Activated naive CD4-positive, alpha-beta T cell treated with anti-CD3 and anti-CD28 coated beads for 36 hours (primary cell): ENCODE measurements around the gene MPIG6B. TPM values are rescaled to one million over a fixed set of nuclear protein-coding genes. Genes with fewer than 3 reads are reported as not detected.

Experiments
- CTCF ChIA-PET: fragments of 350-600 bp; sonication (Branson Sonifier 250); formaldehyde crosslinking; loops from one replicate; lab custom pipeline; 2021; ENCODE audit warnings: antibody characterized with exemption; lab: Charles Lee
- DNase-seq: peaks from one replicate; pipeline ENCODE4 v3.0.0-alpha.2; 2020
- H3K27ac Mint-ChIP-seq: one replicate; pipeline ENCODE4 v1.8.0; 2021; ENCODE audit warnings: mild to moderate bottlenecking, mixed read lengths
- H3K27me3 Mint-ChIP-seq: one replicate; pipeline ENCODE4 v1.8.0; 2021; ENCODE audit warnings: low read depth, mixed read lengths
- H3K36me3 Mint-ChIP-seq: one replicate; pipeline ENCODE4 v1.8.0; 2021; ENCODE audit warnings: low read depth, mixed read lengths
- H3K4me1 Mint-ChIP-seq: one replicate; pipeline ENCODE4 v1.8.0; 2021; ENCODE audit warnings: low read depth, mixed read lengths
- H3K4me3 Mint-ChIP-seq: one replicate; pipeline ENCODE4 v1.8.0; 2021; ENCODE audit warnings: mild to moderate bottlenecking, moderate library complexity, mixed read lengths
- H3K9me3 Mint-ChIP-seq: one replicate; pipeline ENCODE4 v1.8.0; 2021; ENCODE audit warnings: mixed read lengths
- intact Hi-C: fragments of 100-400 bp; cut with micrococcal nuclease; formaldehyde crosslinking; loops from one replicate; pipeline ENCODE4 v1.15.1; 2023
- total RNA-seq, 2 experiments: library from RNA; stranded (reverse); gene quantifications; one replicate each; pipeline ENCODE4 v1.2.3, GENCODE V29; 2021

Gene MPIG6B
- total RNA-seq, 2 experiments from 2014 or later = 0.49 TPM; not detected in 1

DNA sequence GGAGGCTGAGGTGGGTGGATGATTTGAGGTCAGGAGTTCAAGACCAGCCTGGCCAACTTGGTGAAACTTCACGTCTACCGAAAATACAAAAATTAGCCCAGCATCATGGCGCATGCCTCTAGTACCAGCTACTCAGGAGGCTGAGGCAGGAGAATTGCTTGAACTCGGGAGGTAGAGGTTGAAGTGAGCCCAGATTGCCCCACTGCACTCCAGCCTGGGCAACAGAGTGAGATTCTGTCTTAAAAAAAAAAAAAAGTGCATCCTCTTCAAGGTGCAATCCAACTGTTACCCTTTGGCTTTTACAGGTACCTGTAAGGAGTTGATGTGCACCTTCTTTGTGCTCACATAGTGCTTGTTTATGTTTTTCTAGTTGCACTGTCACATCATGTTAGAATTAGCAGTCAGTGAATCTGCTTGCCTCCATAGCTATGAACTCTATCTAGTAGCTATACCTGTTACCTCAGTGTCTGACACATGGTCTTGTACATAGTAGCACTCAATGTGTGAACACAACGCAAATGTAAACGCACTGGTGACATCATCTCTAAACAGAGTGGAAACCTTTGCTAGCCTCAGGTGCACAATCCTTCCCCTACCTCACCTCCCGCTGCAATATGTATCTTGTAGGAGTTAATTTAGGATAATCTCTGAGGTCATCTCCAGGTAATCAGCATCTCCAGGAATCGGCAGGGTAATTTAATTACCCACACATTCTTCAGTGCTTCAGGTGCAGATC is 26.3 kb downstream of the MPIG6B start:
- DNase-seq = no peak
- peaks cover 39% of the 10 kb centered on the region for H3K36me3 Mint-ChIP-seq
- no peaks in the 10 kb centered on the region for H3K4me1 Mint-ChIP-seq
- intact Hi-C loops = no loop called here
- no peaks in the 10 kb centered on the region for H3K27me3 Mint-ChIP-seq
- no peak overlapping the region for H3K4me3 Mint-ChIP-seq
- CTCF ChIA-PET = interaction anchor here (0.6 to 1.0 kb wide), 2 partner anchors 20 to 1120 kb away, joined by 3 to 4 read pairs; no protein-coding TSS in a partner anchor
- no peaks in the 10 kb centered on the region for H3K9me3 Mint-ChIP-seq
- no peak overlapping the region for H3K27ac Mint-ChIP-seq

DNA sequence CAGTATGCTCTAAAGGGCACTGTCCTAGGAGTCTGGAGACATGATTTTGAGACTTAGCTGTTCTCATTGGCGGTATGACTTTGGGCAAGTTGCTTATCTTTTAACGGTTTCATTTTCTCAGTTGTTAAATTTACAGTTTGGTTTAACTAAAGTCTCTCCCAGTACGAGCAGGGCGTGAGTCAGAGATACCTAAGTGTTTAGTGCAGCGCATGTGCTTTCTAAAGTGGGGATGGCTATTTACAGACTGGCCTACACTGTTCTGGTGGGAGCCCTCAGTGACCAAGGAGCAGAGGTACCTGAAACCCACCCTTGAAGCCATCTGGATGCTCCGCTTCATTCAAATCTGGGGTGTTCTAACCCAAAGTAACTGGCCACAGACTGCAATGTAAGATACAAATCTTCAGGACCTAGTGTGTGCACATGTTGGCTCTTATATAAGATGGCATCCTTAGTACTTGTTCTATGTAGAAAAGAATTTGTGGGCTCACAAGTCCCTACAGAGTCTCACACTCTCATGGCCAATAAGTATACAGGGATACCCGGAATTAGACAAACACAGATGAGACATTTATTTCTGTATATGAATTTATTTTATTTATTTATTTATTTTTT is 27.3 kb downstream of the MPIG6B start:
- Mint-ChIP-seq H3K9me3 (no peaks in the 10 kb centered on the region), H3K27me3 (no peaks in the 10 kb centered on the region), H3K4me3 (no peak overlapping the region), H3K27ac (no peak overlapping the region), H3K4me1 (no peaks in the 10 kb centered on the region), H3K36me3 (peaks cover 32% of the 10 kb centered on the region)
- DNase-seq = no peak
- intact Hi-C loops = no loop called here
- CTCF ChIA-PET = interaction anchor here (1.0 kb wide), 1 partner anchor 19 kb away, joined by 3 read pairs; no protein-coding TSS in a partner anchor

DNA sequence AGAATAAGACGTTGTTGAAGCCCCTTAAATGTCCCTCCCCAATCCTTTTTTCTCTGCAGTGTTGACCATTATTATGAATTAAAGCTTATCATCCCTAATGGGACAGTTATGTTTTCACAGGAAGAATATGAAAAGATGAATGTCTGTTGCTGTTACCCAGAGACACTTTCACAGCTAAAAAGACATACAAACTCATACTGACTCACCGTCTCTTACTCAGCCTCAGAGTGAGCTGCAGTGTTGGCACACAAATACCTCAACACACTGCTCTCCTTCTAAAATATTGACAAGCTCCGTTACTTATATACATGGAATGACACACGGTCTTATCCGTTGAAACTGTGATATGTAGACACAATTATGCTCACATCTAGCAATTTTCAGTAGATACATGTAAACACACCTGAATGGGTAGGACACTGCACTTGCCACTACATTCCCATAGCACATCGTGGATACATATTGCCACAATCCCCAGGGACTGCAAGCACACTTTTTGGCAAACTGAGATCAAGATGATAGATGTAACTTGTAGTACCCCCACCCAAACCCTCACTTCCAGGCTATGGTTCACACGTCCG is 29.7 kb downstream of the MPIG6B start:
- H3K36me3 Mint-ChIP-seq = peaks cover 23% of the 10 kb centered on the region
- H3K4me1 Mint-ChIP-seq = no peaks in the 10 kb centered on the region
- no peak overlapping the region for H3K27ac Mint-ChIP-seq
- H3K9me3 Mint-ChIP-seq = no peaks in the 10 kb centered on the region
- intact Hi-C loops = no loop called here
- no peak for DNase-seq
- H3K27me3 Mint-ChIP-seq = no peaks in the 10 kb centered on the region
- CTCF ChIA-PET = interaction anchor here (0.6 to 1.4 kb wide), 2 partner anchors 17 to 400 kb away, joined by 3 to 9 read pairs; no protein-coding TSS in a partner anchor
- no peak overlapping the region for H3K4me3 Mint-ChIP-seq

DNA sequence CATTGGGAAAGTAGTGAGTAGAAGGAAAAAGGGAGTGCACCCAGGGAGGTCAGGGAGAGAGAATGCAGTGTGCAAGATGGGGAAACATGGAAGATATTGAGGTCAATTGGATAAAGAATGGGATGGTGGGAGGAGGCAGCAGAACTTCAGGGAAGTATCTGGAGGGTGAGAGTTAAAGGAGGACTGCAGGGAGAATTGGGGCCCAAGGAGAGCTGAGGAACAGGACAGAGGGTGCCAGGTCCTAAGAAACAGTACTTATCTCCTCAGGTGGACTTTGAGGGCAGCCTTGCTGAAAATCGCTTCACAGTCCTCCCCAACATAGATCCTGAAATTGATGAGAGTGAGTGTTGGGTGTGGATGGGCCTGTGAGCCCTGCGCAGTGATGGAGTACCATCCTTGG is 35.1 kb downstream of the MPIG6B start:
- no peak for DNase-seq
- Mint-ChIP-seq H3K36me3 (peaks cover 52% of the 10 kb centered on the region), H3K4me3 (no peak overlapping the region), H3K27me3 (no peaks in the 10 kb centered on the region), H3K9me3 (no peaks in the 10 kb centered on the region), H3K27ac (no peak overlapping the region), H3K4me1 (no peaks in the 10 kb centered on the region)
- intact Hi-C loops = no loop called here
- CTCF ChIA-PET = no interaction called here

DNA sequence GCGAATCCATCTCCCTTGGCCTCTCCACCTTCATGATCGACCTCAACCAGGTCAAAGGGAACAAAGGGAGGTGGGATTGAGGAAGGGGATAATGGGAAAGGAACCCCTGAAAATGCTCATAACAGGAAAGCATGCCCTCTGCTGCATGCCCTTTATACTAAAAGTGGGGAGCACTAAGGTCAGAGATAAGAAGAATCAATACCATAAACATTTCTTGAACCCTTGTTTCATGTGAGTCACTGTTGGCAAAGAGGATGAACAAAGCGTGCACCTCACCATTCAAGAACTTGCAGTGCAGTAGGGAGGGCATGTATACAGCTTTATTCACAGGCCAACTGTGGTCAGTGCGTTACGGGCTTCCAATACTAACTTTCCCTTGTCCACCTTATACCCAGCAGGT is 37.6 kb downstream of the MPIG6B start:
- H3K27me3 Mint-ChIP-seq = no peaks in the 10 kb centered on the region
- peaks cover 2% of the 10 kb centered on the region for H3K4me1 Mint-ChIP-seq
- H3K27ac Mint-ChIP-seq = no peak overlapping the region
- intact Hi-C loops = no loop called here
- CTCF ChIA-PET = no interaction called here
- DNase-seq = no peak
- peaks cover 59% of the 10 kb centered on the region for H3K36me3 Mint-ChIP-seq
- no peak overlapping the region for H3K4me3 Mint-ChIP-seq
- no peaks in the 10 kb centered on the region for H3K9me3 Mint-ChIP-seq

DNA sequence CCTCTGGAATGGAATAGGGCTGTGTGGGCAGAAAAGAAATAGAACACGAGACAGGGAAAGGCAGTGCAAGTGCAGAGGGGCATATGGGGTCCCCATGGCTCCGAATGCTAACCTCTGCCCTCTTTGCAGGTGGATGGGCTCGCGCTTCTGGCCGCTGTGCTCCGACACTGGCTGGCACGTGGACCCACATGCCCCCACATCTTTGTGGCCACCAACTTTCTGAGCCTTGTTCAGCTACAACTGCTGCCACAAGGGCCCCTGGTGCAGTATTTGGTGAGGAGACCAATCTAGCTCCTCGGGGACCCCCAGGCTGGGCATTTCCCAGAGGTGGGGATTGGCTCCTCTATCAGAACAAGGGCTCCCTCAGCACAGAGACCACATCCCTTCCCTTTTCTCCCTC is 38.2 kb downstream of the MPIG6B start:
- no peaks in the 10 kb centered on the region for H3K27me3 Mint-ChIP-seq
- no peak overlapping the region for H3K4me3 Mint-ChIP-seq
- no peaks in the 10 kb centered on the region for H3K9me3 Mint-ChIP-seq
- intact Hi-C loops = no loop called here
- H3K36me3 Mint-ChIP-seq = peaks cover 58% of the 10 kb centered on the region
- no peak for DNase-seq
- CTCF ChIA-PET = no interaction called here
- H3K27ac Mint-ChIP-seq = no peak overlapping the region
- peaks cover 2% of the 10 kb centered on the region for H3K4me1 Mint-ChIP-seq

DNA sequence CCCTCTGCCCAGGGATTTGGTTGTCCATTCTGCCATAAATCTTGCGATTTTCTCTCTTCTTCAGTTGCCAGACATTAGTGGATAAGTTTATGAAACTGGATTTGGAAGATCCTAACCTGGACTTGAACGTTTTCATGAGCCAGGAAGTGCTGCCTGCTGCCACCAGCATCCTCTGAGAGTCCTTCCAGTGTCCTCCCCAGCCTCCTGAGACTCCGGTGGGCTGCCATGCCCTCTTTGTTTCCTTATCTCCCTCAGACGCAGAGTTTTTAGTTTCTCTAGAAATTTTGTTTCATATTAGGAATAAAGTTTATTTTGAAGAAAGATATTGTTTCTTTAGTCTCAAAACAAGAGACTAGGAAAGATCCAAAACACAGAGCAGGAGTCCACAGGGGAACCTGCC is 39.2 kb downstream of the MPIG6B start, which contains the start of gene SAPCD1:
SAPCD1 (plus strand) TSS at position 301 of the 400 bp plus-strand sequence. CDS start 399 bp downstream, outside the sequence.
- CTCF ChIA-PET = no interaction called here
- Mint-ChIP-seq H3K27ac (no peak within 1 kb of the TSS), H3K36me3 (peaks cover 58% of the 10 kb centered on the region), H3K27me3 (no peaks in the 10 kb centered on the region), H3K9me3 (no peaks in the 10 kb centered on the region), H3K4me1 (peaks cover 2% of the 10 kb centered on the region), H3K4me3 (no peak within 1 kb of the TSS)
- intact Hi-C loops = no loop called here
- no peak for DNase-seq

DNA sequence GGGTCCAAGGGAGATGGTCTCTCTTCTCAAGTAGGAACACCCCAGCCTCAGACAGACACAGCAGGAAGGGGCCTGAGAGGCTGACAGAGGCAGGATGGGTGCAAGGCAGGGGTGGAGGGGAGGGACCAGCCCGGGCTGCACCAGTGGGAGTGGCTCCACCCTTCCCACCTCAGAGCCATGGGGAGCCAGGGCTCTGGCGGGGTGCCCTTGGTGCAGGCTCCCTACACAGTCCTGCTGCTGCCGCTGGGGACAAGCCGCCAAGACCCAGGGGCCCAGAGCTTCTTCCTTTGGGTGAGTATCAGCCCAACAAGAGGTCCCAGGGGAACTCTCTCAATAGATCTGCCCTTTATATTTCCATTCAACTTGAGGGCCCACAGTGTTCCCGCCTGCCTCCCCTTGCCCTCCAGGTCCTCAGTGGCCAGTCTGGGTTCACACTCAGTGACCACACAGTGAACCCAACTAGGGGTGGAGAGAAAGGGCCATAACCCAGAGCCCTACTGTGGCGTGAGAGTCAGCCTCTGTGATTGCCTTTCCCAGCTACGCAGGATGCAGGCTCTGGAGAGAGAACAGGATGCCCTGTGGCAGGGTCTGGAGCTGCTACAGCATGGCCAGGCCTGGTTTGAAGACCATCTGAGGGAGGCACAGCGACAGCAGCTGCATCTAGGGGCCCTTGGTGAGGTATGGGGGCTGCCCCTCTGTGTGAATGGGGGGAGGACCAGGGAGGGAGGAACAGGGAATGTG is 39.9 kb downstream of the MPIG6B start:
- CTCF ChIA-PET = no interaction called here
- intact Hi-C loops = no loop called here
- H3K27ac Mint-ChIP-seq = no peak overlapping the region
- no peaks in the 10 kb centered on the region for H3K27me3 Mint-ChIP-seq
- H3K4me1 Mint-ChIP-seq = peaks cover 2% of the 10 kb centered on the region
- H3K4me3 Mint-ChIP-seq = no peak overlapping the region
- DNase-seq = no peak
- peaks cover 55% of the 10 kb centered on the region for H3K36me3 Mint-ChIP-seq
- H3K9me3 Mint-ChIP-seq = no peaks in the 10 kb centered on the region

DNA sequence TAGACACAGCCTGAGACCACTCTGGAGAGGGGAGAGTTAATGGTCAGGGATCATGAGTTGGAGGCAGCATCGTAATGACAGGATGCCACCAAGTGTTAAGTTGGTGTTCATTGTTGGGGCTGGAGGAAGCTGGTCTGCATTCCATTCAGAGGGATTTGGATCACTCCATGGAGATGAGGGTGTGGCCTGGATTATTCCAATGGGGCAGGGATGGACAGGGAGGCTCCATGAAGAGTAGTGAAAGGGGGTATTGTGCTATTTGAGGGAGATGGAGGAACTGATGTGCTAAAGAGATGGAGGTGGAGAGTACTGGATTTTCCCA is 40.4 kb downstream of the MPIG6B start:
- peaks cover 49% of the 10 kb centered on the region for H3K36me3 Mint-ChIP-seq
- H3K4me1 Mint-ChIP-seq = peaks cover 2% of the 10 kb centered on the region
- CTCF ChIA-PET = no interaction called here
- no peak overlapping the region for H3K4me3 Mint-ChIP-seq
- H3K9me3 Mint-ChIP-seq = no peaks in the 10 kb centered on the region
- H3K27ac Mint-ChIP-seq = no peak overlapping the region
- intact Hi-C loops = no loop called here
- no peak for DNase-seq
- H3K27me3 Mint-ChIP-seq = no peaks in the 10 kb centered on the region

DNA sequence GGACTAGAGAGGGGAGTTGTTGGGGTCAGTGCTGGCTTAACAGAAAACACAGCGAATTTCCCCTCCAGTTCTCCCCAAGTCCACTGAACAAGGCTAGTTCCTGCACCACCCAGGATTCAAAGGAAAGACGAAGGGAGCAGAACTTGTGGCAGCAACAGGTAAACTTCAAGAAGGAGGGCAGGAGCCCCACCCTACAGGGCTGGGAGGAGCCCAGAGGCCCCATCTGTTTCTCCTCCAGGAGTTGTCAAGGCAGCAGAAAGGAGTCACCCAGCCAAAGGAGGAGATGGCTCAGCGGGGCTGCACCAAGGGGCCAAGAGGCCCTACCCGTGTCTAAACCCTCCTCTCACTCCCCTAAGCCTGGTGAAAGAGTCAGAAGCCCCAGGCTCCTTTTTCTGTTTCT is 41.0 kb downstream of the MPIG6B start:
- intact Hi-C loops = no loop called here
- H3K9me3 Mint-ChIP-seq = no peaks in the 10 kb centered on the region
- H3K36me3 Mint-ChIP-seq = peaks cover 43% of the 10 kb centered on the region
- no peak overlapping the region for H3K4me3 Mint-ChIP-seq
- H3K27me3 Mint-ChIP-seq = no peaks in the 10 kb centered on the region
- H3K27ac Mint-ChIP-seq = no peak overlapping the region
- DNase-seq = no peak
- peaks cover 2% of the 10 kb centered on the region for H3K4me1 Mint-ChIP-seq
- CTCF ChIA-PET = no interaction called here

DNA sequence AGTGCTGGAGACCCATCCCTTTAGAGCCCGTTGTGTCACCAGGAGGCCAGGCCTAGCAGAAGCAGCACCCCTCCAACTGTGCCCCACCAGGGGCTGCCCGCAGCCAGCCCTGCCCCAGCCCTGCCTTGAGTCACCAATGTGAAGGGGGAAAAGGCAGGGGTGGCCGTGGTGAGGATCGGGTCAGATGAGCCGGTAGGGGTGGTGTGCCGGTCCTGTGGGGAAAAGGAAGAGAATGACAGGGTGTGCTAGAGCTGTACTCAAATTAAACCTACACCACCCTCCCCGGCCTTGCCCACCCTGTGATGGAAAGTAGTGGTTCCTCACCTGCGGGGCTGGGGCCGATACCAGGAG is 42.4 kb downstream of the MPIG6B start:
- intact Hi-C loops = no loop called here
- DNase-seq = no peak
- peaks cover 7% of the 10 kb centered on the region for H3K4me1 Mint-ChIP-seq
- H3K4me3 Mint-ChIP-seq = no peak overlapping the region
- H3K27me3 Mint-ChIP-seq = no peaks in the 10 kb centered on the region
- CTCF ChIA-PET = interaction anchor here (0.6 to 0.7 kb wide), 2 partner anchors 40 to 68 kb away, joined by 3 to 5 read pairs; no protein-coding TSS in a partner anchor
- no peaks in the 10 kb centered on the region for H3K9me3 Mint-ChIP-seq
- peaks cover 32% of the 10 kb centered on the region for H3K36me3 Mint-ChIP-seq
- no peak overlapping the region for H3K27ac Mint-ChIP-seq
